ENCODE data around the gene MBTD1.

GRCh38 chr17:51298508-51299371, 38.9 kb upstream of the MBTD1 start:
- TF ChIP-seq CTCF (conservative IDR thresholded peaks at IDR 0.05; ENCODE audit: low read depth, low read length) (peak; percentile 82), EZH2 (IDR thresholded peaks at IDR 0.05; ENCODE audit: borderline replicate concordance, low read depth, low read length, poor library complexity, severe bottlenecking) (no peak)
